ENCODE measurements around the gene GCNA. TPM values are rescaled to one million over a fixed set of nuclear protein-coding genes. Genes with fewer than 3 reads are reported as not detected.

GCNA gene, protein sequence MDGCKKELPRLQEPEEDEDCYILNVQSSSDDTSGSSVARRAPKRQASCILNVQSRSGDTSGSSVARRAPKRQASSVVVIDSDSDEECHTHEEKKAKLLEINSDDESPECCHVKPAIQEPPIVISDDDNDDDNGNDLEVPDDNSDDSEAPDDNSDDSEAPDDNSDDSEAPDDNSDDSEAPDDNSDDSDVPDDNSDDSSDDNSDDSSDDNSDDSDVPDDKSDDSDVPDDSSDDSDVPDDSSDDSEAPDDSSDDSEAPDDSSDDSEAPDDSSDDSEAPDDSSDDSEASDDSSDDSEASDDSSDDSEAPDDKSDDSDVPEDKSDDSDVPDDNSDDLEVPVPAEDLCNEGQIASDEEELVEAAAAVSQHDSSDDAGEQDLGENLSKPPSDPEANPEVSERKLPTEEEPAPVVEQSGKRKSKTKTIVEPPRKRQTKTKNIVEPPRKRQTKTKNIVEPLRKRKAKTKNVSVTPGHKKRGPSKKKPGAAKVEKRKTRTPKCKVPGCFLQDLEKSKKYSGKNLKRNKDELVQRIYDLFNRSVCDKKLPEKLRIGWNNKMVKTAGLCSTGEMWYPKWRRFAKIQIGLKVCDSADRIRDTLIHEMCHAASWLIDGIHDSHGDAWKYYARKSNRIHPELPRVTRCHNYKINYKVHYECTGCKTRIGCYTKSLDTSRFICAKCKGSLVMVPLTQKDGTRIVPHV
- polyA plus RNA-seq (2012; ENCODE audit: missing spikeins) = 1.2 TPM

DNA sequence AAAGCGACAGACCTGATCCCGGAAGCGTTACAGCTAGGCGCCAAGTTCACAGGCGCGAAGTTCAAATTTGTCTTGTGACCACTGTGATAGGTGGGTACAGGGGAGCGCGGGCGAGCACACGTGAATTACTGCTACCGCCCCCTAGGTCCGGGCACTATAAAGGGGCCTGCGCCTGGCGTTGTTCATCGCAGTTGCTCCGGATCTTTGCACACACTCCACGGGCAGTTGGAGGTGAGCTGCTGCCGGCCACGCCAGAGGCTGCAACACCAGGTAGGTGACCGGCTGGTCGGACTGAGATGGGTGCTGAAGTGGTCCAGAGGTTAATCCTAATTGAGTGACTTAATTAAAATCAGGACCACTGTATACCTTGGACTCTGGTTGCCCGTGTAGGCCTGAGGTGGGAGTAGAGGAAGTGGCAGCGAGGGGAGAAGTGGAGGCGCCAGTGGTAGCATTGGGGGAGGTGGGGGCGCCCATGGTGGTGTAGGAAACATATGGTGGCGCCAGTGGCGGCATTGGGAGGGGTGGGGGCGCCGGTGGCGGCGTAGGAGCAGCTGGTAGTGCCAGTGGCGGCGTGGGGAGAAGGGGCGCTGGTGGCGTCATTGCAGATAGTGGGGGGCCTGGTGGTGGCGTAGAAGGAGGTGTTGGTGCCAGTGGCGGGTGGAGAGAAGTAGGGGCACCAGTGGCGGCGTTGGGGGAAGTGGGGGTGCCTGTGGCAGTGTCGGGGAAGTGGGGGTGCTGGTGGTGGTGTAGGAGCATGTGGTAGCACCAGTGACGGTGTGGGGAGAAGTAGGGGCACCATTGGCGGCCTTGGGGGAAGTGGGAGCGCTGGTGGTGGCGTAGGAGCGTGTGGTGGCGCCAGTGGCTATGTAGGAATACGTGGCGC is at the start of gene GCNA:
Gene GCNA (plus strand): TSS at position 185 of the 883 bp plus-strand sequence. CDS start 2,385 bp downstream, outside the sequence.
- no peak for FAIRE-seq
- DNase-seq (ENCODE audit: insufficient read length) = peak; percentile 18
- TF ChIP-seq POLR2A (IDR thresholded peaks at IDR 0.05; ENCODE audit: low read depth, low read length) = no peak

GRCh38 chrX:71532078-71532752 is 46.0 kb upstream of the GCNA start:
- FAIRE-seq = peak; percentile 69
- DNase-seq (ENCODE audit: insufficient read length) = no peak

GRCh38 chrX:71532753-71533425 is 45.3 kb upstream of the GCNA start, which contains the start of gene OGT:
Gene OGT, plus strand, starts transcription at chrX:71533104. Its CDS starts 196 bp downstream, at chrX:71533300.
- DNase-seq (ENCODE audit: insufficient read length) = peak; percentile 38
- TF ChIP-seq POLR2AphosphoS5 (IDR thresholded peaks at IDR 0.05; ENCODE audit: low read depth, low read length) = peak; percentile 84
- peak; percentile 83 for TF ChIP-seq TAF1 (IDR thresholded peaks at IDR 0.05; ENCODE audit: borderline replicate concordance, low read depth, low read length)
- TF ChIP-seq POLR2A (IDR thresholded peaks at IDR 0.05; ENCODE audit: low read depth, low read length) = peak; percentile 89
- FAIRE-seq = peak; percentile 74

More at GRCh38 chrX:71532078-71532752, 46.0 kb upstream of the GCNA start:
- TF ChIP-seq POLR2AphosphoS5 (IDR thresholded peaks at IDR 0.05; ENCODE audit: low read depth, low read length) = no peak
- TF ChIP-seq POLR2A (IDR thresholded peaks at IDR 0.05; ENCODE audit: low read depth, low read length) = no peak
- no peak for TF ChIP-seq TAF1 (IDR thresholded peaks at IDR 0.05; ENCODE audit: borderline replicate concordance, low read depth, low read length)

DNA sequence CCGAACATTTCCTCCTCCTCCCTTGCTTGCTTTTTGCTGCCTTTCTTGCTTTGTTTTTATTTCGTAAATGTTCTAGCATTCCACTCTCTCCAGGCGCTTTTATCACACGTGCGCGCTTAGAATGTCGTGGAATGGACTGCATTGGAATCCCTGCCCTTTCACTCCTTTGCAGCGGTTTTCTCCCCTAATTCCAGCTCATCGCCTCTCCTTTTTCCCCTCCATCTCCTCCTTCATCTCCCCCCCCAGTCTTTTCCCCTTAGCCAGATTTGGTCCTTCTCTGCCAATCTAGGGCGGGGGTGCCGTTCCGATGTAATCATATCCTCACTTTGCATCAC is 44.8 kb upstream of the GCNA start:
- no peak for FAIRE-seq
- TF ChIP-seq POLR2AphosphoS5 (IDR thresholded peaks at IDR 0.05; ENCODE audit: low read depth, low read length) (no peak), POLR2A (IDR thresholded peaks at IDR 0.05; ENCODE audit: low read depth, low read length) (no peak), TAF1 (IDR thresholded peaks at IDR 0.05; ENCODE audit: borderline replicate concordance, low read depth, low read length) (no peak)

DNA sequence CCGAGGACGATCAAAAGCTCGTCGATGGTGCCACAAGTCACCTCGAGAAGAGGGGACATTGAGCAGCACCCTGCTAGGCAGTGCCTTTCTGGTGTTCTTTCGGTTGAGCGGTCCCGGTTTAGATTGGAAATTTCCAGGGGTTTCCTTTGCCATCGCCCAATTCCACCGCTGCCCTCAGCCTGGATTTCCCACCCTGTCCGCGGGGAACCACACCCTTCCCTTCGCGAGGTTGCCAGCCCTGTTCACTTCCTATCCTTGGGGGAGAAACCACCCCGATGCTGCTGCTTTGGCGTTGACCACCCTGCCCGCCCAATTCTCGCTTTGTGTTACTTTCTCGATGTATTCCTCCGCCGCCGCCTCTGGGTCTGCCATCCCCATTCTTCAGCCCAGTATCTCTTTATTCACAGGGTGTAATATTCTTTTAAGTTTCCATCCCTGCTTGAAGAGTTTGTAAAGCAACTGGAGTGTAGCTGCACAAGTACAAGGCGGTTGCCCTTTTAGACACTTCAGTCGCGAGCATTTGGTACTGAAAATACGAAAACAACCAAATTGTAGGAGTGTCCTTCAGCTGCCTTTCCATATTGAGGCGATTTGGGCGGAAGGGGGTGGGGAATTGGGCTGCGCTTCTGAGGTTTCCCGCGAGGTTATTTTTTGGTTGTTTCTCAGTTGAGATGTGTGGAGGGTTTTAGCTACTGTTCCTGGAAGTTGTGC is 44.2 kb upstream of the GCNA start:
- DNase-seq (ENCODE audit: insufficient read length) (no peak), FAIRE-seq (no peak)
- TF ChIP-seq POLR2A (IDR thresholded peaks at IDR 0.05; ENCODE audit: low read depth, low read length) (no peak), TAF1 (IDR thresholded peaks at IDR 0.05; ENCODE audit: borderline replicate concordance, low read depth, low read length) (no peak), POLR2AphosphoS5 (IDR thresholded peaks at IDR 0.05; ENCODE audit: low read depth, low read length) (no peak)

More for the DNA sequence above, 44.8 kb upstream of the GCNA start:
- DNase-seq (ENCODE audit: insufficient read length) = no peak

DNA sequence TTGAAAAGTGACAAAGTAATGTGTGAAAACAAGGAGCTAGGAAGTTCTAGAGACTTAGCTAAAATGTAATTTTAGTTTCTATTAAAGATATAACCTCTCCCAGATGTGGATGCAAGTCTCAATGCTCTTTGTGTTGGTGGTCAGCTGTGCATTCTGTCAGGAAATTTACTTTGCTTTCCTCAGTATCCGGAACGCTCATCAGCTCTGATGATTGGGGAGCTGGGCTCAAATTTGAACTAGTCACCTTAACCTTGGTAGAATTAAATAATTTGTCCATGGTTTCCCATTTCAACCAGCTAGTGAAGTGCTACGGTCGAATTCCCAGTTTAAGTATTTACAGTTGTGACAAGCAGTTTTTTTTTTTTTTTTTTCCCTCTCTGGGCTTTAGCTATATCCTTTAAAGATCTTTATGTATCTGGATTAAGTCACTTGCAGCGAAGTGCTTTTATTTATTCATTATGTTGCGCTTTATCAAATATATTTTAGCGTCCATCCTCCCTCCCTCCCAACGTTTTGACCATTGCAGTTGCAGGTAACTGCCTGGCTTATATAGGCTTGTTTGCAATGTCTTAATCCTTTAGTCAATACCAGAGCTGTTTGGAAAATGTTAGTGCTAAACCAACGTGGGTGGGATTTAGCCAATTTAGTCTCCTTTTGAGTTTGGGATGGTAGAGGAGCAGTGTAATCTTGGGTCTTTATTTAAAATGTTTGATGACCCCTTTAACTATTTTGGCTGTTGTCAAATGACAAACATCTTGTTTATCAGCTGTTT is 43.3 kb upstream of the GCNA start:
- no peak for FAIRE-seq
- TF ChIP-seq POLR2A (IDR thresholded peaks at IDR 0.05; ENCODE audit: low read depth, low read length) = no peak
- TF ChIP-seq TAF1 (IDR thresholded peaks at IDR 0.05; ENCODE audit: borderline replicate concordance, low read depth, low read length) = no peak
- TF ChIP-seq POLR2AphosphoS5 (IDR thresholded peaks at IDR 0.05; ENCODE audit: low read depth, low read length) = no peak
- no peak for DNase-seq (ENCODE audit: insufficient read length)

DNA sequence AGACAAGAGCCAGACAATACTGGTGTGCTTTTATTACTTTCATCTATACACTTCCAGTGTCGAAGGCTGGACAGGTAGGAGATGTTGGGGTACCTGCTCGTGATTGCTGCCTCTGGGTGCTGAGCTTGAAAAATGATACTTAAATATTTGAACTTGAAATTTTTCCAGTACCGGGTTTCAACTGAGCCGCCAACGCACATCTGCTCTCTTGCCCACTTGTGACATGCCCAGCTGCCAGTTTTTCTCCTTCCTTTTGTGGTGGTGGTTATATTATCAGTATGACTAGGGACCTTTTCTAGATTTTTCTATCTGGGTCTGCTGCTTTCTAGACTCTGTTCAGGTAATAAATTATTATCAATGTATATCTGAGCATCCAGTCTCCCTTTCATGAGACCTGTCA is 42.0 kb upstream of the GCNA start:
- TF ChIP-seq POLR2A (IDR thresholded peaks at IDR 0.05; ENCODE audit: low read depth, low read length) = no peak
- no peak for TF ChIP-seq POLR2AphosphoS5 (IDR thresholded peaks at IDR 0.05; ENCODE audit: low read depth, low read length)
- TF ChIP-seq TAF1 (IDR thresholded peaks at IDR 0.05; ENCODE audit: borderline replicate concordance, low read depth, low read length) = no peak
- FAIRE-seq (no peak), DNase-seq (ENCODE audit: insufficient read length) (no peak)

- no peak for DNase-seq (ENCODE audit: insufficient read length)
- TF ChIP-seq POLR2A (IDR thresholded peaks at IDR 0.05; ENCODE audit: low read depth, low read length) (no peak), POLR2AphosphoS5 (IDR thresholded peaks at IDR 0.05; ENCODE audit: low read depth, low read length) (no peak), TAF1 (IDR thresholded peaks at IDR 0.05; ENCODE audit: borderline replicate concordance, low read depth, low read length) (no peak)
- FAIRE-seq = no peak
These were observed 40.5 kb upstream of the GCNA start for GRCh38 chrX:71537743-71538142.

DNA sequence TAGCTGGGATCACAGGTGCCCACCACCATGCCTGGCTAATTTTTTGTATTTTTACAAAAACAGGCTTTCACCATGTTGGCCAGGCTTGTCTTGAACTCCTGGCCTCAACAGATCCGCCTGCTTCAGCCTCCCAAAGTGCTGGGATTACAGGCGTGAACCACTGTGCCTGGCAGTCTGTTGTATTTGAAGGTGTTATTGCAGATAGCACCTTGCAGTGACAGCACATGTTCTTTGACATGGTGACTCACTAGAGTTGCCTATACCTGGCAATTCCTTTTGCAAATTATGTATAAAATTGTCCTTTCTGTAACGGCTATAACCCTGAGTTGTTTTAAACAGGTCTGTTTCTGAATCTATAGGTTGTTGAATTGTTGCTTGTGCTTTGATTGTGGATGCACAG is 37.4 kb upstream of the GCNA start:
- FAIRE-seq (no peak), DNase-seq (ENCODE audit: insufficient read length) (no peak)
- TF ChIP-seq POLR2AphosphoS5 (IDR thresholded peaks at IDR 0.05; ENCODE audit: low read depth, low read length) (no peak), POLR2A (IDR thresholded peaks at IDR 0.05; ENCODE audit: low read depth, low read length) (no peak), TAF1 (IDR thresholded peaks at IDR 0.05; ENCODE audit: borderline replicate concordance, low read depth, low read length) (no peak)

Measured in GM12892 (cell line).